Erythroblast (primary cell): ENCODE data around the gene LRRC25.
A peak's percentile ranks its signal among the peaks of the same experiment; 100 is the strongest.
"Not testable (repeated sequence)": the region's sequence is repeated elsewhere in the genome, so short reads cannot be mapped to it uniquely, and the experiment has no call there.

Experiments
- DNase-seq, 2 experiments: peaks; one replicate each; lab custom pipeline; 2025; lab: John Stamatoyannopoulos, UW
- GATA1 ChIP-seq: IDR thresholded peaks from 2 replicates; pipeline ENCODE4 v1.6.1; 2011; ENCODE audit warnings: low read depth, mild to moderate bottlenecking, control low read depth, low read length, moderate library complexity
- POLR2A ChIP-seq: IDR thresholded peaks from 2 replicates; pipeline ENCODE4 v1.6.1; 2011; ENCODE audit warnings: mild to moderate bottlenecking, low read length

Gene LRRC25

DNA sequence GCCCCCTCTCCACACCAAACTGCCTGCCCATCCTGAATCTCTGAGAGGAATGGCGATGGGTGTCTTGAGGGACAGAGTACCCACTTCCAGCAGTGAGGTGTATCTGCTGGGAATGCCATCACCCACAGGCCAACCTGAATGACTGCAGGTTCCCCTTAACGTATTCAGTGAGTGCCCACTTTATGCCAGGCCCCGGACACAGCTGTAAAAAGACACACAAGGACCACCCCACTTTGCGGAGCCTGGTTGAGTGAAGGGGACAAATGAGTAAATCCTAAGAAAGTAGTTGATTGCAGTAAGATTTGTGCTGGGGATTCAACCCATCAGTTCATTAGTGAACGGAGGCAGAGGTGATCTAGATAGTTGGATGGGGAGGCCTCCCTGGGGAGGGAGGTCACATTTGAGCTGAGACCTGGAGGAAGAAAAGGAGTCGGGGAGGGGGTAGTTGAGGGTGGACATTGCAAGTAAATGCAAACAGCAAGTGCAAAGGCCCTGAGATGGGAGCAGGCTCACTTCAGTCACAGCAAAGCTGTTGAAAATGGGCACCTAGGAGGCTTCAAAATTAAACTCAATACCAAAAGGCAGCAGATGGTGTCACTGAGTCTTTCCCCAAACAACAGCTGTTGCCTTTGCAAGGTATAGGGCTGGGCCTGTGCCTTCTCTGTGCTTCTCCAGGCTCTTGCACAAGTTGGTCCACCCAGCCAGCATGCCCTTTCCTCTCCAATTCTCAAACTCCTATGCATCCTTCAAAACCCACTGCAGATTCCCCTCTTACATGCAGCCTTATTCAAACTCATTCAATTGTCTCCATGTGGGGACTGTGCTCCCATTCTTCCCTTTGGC, 7.1 kb downstream of the LRRC25 start:
- DNase-seq: peak in 1 of 2 experiments; percentile 81
- TF ChIP-seq POLR2A (peak; percentile 86), GATA1 (no peak)

DNA sequence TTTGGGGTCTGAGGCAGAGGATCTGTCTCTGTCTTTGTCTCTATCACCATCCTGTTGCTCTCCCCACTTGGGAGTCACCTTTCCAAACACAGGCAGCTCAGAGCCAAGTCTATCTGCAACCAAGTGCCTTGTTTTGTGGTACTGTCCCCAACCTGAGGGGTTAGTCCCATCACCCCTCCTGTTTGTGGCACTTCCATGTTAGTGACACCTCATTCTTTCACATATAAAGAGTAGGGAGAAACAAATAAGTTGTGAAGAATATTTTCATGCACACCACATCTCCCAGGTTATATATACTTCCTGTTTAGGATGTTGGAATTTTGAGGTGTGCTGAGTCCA, 7.7 kb downstream of the LRRC25 start:
- DNase-seq: peak in 1 of 2 experiments; percentile 81
- TF ChIP-seq GATA1: no peak
- no peak for TF ChIP-seq POLR2A

DNA sequence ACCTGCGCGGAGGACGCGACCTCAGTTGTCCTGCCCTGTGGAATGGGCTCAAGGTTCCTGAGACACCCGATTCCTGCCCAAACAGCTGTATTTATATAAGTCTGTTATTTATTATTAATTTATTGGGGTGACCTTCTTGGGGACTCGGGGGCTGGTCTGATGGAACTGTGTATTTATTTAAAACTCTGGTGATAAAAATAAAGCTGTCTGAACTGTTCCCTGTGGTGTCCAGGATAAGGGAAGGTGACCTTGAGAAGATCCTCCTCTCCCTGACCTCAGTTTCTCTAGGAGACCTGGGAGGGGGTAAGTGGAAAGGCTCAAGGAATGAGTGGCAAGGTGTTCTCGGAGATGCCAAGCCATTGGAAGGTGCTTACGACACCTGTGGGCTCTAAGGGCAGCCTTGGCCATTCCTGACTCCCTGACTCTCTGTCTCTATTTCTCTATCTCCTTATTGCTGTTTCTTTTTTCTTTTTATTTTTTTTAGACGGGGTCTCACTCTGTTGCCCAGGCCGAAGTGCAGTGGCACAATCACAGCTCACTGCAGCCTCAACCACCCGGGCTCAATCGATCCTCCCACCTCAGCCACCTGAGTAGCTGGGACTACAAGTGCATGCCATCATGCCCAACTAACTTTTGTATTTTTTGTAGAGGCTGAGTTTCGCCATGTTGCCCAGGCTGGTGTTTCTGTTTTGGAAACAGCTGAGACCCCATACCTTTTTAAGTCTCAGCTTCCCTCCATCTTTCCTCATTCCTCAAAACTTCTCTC, 8.3 kb downstream of the LRRC25 start:
- DNase-seq: peak in 1 of 2 experiments; percentile 78
- TF ChIP-seq GATA1 (no peak), POLR2A (no peak)

DNA sequence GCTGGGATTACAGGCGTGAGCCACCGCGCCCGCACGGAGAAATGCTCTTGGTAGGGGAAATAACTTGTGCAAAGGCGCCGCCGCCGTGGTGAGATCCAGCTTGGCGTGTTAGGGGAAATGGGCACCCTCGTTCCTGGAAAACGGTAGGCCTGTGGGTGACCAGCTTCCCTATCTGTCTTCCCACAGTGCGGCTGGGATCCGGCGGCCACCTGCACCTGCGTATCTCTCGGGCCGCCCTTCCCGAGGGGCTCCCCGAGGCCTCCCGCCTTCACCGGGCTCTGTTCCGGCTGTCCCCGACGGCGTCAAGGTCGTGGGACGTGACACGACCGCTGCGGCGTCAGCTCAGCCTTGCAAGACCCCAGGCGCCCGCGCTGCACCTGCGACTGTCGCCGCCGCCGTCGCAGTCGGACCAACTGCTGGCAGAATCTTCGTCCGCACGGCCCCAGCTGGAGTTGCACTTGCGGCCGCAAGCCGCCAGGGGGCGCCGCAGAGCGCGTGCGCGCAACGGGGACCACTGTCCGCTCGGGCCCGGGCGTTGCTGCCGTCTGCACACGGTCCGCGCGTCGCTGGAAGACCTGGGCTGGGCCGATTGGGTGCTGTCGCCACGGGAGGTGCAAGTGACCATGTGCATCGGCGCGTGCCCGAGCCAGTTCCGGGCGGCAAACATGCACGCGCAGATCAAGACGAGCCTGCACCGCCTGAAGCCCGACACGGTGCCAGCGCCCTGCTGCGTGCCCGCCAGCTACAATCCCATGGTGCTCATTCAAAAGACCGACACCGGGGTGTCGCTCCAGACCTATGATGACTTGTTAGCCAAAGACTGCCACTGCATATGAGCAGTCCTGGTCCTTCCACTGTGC, 9.1 kb downstream of the LRRC25 start:
- TF ChIP-seq GATA1 (no peak), POLR2A (peak; percentile 58)
- peak; percentile 95 for DNase-seq

DNA sequence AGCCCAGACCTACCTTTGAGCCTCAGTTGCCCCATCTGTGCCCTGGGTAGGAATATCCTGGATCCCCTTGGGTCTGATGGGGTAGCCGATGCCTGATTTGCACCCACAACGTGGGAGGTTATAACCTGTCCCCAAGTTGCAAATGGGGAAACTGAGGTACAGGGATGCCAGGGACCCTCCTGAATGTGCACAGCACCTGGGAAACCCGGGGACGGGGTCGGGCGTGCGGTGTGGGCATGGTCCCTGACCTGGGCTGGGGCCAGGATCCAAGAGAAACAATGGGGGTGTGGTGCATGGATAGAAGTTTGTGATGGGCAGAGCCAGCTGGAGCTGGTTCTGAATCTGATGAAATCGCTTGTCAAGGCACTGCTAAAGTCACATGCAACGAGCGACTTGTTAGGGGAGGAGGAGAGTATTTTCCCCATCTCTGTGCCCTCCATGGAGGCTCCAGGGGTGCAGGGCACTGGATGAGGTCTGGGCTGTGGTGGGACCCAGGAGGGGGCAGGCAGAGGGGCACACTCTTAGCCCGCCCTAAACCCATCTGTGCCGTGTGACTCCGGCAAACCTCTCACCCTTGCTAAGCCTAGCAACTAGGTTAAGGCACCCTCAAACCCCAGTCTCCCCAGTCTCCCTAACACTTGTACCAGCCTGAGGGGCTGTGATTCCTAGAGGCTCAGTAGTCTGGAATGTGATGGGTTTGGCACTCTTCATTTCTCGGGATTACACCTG, 10.7 kb downstream of the LRRC25 start:
- TF ChIP-seq POLR2A: peak; percentile 74
- no peak for TF ChIP-seq GATA1
- DNase-seq: peak; percentile 77 to 86

DNA sequence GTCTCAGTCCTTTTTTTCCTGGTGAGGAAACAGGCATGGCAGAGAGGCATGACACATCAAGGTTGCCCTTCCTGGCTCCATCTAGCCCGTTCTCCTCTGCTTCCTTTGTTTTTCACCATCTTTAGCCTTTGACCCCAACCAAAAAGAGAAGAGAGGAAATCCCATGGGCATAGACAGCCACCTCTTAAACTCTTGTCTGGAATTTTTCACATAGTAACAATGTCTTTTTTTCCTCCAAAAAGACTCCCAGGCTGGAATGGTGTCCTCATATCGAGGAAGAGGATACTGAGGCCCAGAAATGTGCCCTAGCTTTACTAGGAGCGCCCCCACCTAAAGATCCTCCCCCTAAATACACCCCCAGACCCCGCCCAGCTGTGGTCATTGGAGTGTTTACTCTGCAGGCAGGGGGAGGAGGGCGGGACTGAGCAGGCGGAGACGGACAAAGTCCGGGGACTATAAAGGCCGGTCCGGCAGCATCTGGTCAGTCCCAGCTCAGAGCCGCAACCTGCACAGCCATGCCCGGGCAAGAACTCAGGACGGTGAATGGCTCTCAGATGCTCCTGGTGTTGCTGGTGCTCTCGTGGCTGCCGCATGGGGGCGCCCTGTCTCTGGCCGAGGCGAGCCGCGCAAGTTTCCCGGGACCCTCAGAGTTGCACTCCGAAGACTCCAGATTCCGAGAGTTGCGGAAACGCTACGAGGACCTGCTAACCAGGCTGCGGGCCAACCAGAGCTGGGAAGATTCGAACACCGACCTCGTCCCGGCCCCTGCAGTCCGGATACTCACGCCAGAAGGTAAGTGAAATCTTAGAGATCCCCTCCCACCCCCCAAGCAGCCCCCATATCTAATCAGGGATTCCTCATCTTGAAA, 11.5 kb downstream of the LRRC25 start, which contains the start of gene GDF15:
TSS of gene GDF15 (plus strand) at position 484 of the 868 bp plus-strand sequence. CDS start at position 516, 32 bp downstream.
- TF ChIP-seq POLR2A: peak; percentile 92
- no peak for TF ChIP-seq GATA1
- DNase-seq: peak; percentile 93 to 97

DNA sequence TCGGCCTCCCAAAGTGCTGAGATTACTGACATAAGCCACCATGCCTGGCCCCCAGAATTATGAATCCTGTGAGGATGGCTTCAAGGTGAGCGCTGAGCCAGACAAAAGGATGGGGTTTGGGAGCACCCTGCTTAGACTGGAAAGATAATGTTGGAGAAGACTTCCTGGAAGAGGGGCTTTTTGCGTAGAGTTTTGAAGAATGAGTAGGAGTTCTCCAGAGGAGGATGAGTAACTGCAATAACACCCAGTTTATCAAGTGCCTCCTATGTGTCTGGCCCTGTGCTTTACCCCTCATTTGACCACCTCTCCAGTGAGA, 12.1 kb downstream of the LRRC25 start:
- TF ChIP-seq GATA1: no peak
- no peak for TF ChIP-seq POLR2A
- no peak for DNase-seq

DNA sequence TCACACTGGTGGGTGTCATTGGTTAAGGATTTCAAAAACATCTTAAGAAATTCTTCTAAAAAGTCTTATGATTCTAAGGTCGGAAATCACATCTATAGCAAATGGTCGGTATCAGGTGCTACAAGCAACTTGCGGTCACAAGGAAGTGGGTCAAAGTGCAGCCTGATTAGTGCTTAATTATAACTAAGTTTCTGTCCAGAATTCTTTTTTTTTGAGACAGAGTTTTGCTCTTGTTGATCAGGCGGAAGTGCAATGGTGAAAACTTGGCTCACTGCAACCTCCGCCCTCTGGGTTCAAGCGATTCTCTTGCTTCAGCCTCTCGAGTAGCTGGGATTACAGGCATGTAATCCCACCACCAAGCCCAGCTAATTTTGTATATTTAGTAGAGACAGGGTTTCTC, 12.6 kb downstream of the LRRC25 start:
- TF ChIP-seq POLR2A (no peak), GATA1 (no peak)
- no peak for DNase-seq

DNA sequence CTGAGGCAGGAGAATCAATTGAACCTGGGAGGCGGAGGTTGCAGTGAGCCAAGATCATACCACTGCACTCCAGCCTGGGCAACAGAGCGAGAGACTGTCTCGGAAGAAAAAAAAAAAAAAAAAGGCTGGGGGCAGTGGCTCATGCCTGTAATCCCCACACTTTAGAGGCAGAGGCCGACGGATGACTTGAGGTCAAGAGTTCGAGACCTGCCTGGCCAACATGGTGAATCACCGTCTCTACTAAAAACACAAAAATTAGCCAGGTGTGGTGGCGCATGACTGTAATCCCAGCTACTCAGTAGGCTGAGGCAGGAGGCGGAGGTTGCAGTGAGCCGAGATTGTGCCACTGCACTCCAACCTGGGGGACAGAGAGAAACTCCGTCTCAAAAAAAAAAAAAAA, 13.8 kb downstream of the LRRC25 start:
- not testable (repeated sequence) for DNase-seq

DNA sequence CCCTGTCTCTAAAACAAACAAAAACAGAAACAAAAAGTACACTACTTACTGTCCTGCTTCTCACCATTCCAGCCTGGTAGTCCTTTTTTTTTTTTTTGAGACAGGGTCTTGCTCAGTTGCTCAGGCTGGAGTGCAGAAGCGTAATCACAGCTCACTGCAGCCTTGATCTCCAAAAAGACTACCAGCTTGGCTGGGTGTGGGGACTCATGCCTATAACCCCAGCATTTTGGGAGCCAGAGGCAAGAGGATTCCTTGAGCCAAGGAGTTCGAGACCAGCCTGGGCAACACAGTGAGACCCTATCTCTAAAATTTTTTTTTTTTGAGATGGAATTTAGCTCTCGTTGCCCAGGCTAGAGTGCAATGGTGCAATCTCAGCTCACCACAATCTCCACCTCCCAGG, 16.6 kb downstream of the LRRC25 start:
- TF ChIP-seq POLR2A: no peak
- no peak for TF ChIP-seq GATA1
- no peak for DNase-seq

DNA sequence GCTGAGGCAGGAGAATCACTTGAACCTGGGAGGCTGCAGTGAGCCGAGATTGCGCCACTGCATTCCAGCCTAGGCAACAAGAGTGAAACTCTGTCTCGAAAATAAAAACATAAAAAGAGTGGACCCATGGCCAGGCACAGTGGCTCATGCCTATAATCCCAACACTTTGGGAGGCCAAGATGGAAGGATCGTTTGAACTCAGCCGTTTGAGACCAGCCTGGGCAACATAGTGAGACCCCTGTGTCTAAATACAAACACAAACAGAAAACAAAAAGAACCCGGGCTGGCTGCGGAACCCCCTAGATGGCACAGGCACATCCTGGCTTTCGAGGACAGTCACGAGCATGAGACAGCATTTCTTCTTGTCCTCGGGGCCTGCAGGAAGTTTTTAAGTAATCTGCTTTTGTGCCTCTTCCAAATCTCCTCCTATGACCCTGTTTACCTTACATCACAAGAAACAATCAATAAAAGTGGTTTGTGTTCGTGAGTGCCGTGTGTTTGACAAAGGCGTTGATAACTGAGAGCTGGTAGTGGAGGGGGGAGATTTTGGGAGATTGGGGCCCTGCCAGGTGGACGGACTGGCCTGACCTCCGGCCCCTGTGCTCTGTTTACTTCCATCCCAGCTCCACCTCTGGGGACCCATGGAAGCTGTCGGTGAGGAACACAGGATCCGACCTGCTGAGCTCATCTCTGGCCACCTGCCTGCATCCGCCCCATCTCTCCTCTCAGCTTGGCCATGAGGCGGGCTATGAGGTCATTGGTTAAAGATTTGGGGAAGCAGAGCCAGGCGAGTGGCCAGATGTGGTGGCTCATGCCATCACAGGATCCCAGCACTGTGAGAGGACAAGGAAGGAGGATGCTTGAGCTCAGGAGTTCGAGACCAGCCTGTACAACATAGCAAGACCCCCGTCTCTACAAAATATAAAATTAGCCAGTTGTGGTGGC, 17.3 kb downstream of the LRRC25 start:
- DNase-seq: peak in 1 of 2 experiments; percentile 86
- no peak for TF ChIP-seq POLR2A
- TF ChIP-seq GATA1: no peak
